ENCODE results near the gene TOB1. TPM values are rescaled to one million over a fixed set of nuclear protein-coding genes. Genes with fewer than 3 reads are reported as not detected.

TOB1 gene
- total and polyA plus RNA-seq, 9 of the 15 experiments (the other 6 are each of a cell fraction or from before 2014, with no cell fraction given): 4.8 to 63.7 (median 13.2) TPM

DNA sequence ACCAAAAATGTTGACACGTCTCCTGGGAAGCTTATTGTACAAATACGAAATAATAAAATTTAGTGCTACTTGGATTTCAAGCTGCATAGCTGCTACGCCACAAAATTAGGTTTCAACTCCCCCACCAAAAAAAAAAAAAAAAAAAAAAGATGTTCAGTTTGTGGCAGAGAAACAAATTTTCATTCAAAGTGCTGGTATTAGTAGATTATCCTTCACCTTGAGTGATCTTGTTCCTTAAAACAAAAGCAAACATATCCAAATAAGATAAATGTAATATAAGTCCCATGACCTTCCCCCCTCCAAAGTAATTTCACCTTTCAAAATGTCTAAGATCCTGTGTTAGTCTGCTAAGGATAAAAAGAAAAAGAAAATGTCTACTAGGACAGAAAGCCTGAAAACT lies 2.2 kb downstream of the TOB1 start (continued):
- TF ChIP-seq, protein P1, sequence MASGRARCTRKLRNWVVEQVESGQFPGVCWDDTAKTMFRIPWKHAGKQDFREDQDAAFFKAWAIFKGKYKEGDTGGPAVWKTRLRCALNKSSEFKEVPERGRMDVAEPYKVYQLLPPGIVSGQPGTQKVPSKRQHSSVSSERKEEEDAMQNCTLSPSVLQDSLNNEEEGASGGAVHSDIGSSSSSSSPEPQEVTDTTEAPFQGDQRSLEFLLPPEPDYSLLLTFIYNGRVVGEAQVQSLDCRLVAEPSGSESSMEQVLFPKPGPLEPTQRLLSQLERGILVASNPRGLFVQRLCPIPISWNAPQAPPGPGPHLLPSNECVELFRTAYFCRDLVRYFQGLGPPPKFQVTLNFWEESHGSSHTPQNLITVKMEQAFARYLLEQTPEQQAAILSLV (tag; IDR thresholded peaks at IDR 0.05): no peak
- TF ChIP-seq LCOR (CRISPR knock-in tag; IDR thresholded peaks at IDR 0.05) (no peak), SMAD2 (IDR thresholded peaks at IDR 0.05; ENCODE audit: low read depth, low read length) (no peak), BRF1 (IDR thresholded peaks at IDR 0.05; ENCODE audit: borderline replicate concordance, extremely low read depth, insufficient read length) (no peak), TARDBP (IDR thresholded peaks at IDR 0.05) (no peak), ZNF408 (CRISPR knock-in tag; IDR thresholded peaks at IDR 0.05; ENCODE audit: low read depth) (no peak), RBM34 (IDR thresholded peaks at IDR 0.05; ENCODE audit: borderline replicate concordance, insufficient read depth, low read length) (no peak), PRPF4 (IDR thresholded peaks at IDR 0.05; ENCODE audit: insufficient read depth, low read depth, low read length, poor library complexity, severe bottlenecking) (no peak)

DNA sequence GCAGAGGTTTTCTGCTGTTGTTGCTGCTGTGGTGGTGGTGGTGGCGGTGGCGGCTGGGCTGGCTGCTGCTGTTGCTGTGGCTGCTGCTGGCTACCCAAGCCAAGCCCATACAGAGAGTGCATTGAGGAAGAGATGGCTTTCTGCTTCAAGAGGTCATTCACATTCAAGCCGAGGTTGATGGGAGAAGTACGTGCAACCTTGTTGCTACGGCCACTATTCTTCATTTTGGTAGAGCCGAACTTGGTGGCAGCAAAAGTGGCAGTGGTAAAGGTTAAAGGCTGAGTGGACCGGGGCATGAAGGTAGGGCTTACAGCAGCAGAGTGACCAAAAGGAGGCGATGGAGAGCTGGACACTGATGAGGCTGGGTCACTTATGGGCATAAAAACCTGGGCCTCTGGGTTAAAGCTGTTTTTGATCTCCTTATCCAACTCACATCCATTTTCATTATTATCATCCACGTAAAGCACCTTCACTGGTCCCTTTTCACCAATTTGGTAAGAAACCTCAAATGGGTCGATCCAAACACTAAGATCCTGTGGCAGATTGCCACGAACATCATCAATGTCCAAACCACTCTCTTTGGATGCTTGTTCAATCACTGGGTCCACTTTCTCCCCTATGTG lies 2.8 kb downstream of the TOB1 start:
- H3K9me1 ChIP-seq (ENCODE audit: control insufficient read depth, insufficient read depth, low read length): no peaks in the 10 kb centered on the region
- peaks cover 12% of the 10 kb centered on the region for H4K20me1 ChIP-seq (replicated peaks; ENCODE audit: control insufficient read depth, insufficient read depth, low read length)
- peaks cover 7 to 13% of the 10 kb centered on the region in 2 experiments; a peak in 4 of 5 replicates for H3K4me1 ChIP-seq (replicated peaks in 1 of 2; ENCODE audit: control insufficient read depth in 2 of 2, insufficient read depth in 2 of 2, low read length in 2 of 2)
- no peak overlapping the region for H3K4me3 ChIP-seq
- in situ Hi-C loops (cut with MboI) (loop anchor here (5.0 to 10.0 kb wide), 2 partner anchors 89 to 291 kb away; partner anchors contain the start of gene NME1), intact Hi-C loops (cut with micrococcal nuclease) (loop anchor here (1.0 kb wide), 1 partner anchor 87 kb away; no protein-coding TSS in a partner anchor)
- no peak overlapping the region for H2AFZ ChIP-seq (ENCODE audit: low read depth, low read length)
- no peaks in the 10 kb centered on the region for H3K27me3 ChIP-seq (ENCODE audit: control insufficient read depth in 2 of 2, insufficient read depth in 2 of 2, low read length in 2 of 2)
- no peak overlapping the region for H3K9ac ChIP-seq (ENCODE audit: insufficient read depth in 1 of 2, low read depth in 2 of 2, low read length in 2 of 2)
- 75% methylated on average over 11 of the region's 11 CpGs for WGBS (ENCODE audit: insufficient coverage, low coverage, missing lambda C conversion rate)
- H3K36me3 ChIP-seq (ENCODE audit: control insufficient read depth, insufficient read depth, low read length): peaks cover 26% of the 10 kb centered on the region
- no peak overlapping the region for H3K27ac ChIP-seq (ENCODE audit: extremely low read depth, low read depth, low read length)
- H3K9me3 ChIP-seq (replicated peaks; ENCODE audit: control insufficient read depth, insufficient read depth, low read depth, low read length): no peaks in the 10 kb centered on the region
- H3K4me2 ChIP-seq (ENCODE audit: insufficient read depth, low read length): no peak overlapping the region; the same call in none of the 2 replicates
- ChIA-PET CTCF (ENCODE audit: low intra/inter-chr PET ratio) (interaction anchor here (0.8 to 2.2 kb wide), 2 partner anchors 87 to 92 kb away, joined by 3 to 11 read pairs; no protein-coding TSS in a partner anchor), POLR2A (interaction anchor here (0.5 to 7.7 kb wide), 14 partner anchors 12 to 696 kb away, joined by 3 to 207 read pairs (median 4); no protein-coding TSS in a partner anchor)
- DNase-seq (ENCODE audit: extremely low read depth in 1 of 4, low spot score in 3 of 4) (peak in 1 of 4 experiments; percentile 63), FAIRE-seq (no peak), ATAC-seq (no peak)
- no TSS peak for BruUV-seq (replicated peaks)
- peaks cover 40% of the 10 kb centered on the region for H3K79me2 ChIP-seq (ENCODE audit: control insufficient read depth, insufficient read depth, low read length)
- TF ChIP-seq, protein P2, sequence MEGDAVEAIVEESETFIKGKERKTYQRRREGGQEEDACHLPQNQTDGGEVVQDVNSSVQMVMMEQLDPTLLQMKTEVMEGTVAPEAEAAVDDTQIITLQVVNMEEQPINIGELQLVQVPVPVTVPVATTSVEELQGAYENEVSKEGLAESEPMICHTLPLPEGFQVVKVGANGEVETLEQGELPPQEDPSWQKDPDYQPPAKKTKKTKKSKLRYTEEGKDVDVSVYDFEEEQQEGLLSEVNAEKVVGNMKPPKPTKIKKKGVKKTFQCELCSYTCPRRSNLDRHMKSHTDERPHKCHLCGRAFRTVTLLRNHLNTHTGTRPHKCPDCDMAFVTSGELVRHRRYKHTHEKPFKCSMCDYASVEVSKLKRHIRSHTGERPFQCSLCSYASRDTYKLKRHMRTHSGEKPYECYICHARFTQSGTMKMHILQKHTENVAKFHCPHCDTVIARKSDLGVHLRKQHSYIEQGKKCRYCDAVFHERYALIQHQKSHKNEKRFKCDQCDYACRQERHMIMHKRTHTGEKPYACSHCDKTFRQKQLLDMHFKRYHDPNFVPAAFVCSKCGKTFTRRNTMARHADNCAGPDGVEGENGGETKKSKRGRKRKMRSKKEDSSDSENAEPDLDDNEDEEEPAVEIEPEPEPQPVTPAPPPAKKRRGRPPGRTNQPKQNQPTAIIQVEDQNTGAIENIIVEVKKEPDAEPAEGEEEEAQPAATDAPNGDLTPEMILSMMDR (IDR thresholded peaks at IDR 0.05 in 2 of 3, conservative IDR thresholded peaks at IDR 0.05 in 1 of 3; ENCODE audit: insufficient read depth in 2 of 3, low read depth in 1 of 3, low read length in 3 of 3): peak; percentile 62 to 82 (median 75)
- TF ChIP-seq BRD9 (IDR thresholded peaks at IDR 0.05; ENCODE audit: low read depth, partially characterized antibody) (peak; percentile 31), IFI16 (CRISPR knock-in tag; IDR thresholded peaks at IDR 0.05) (no peak), ZNF766 (CRISPR knock-in tag; conservative IDR thresholded peaks at IDR 0.05) (no peak), RAD21 (CRISPR knock-in tag; conservative IDR thresholded peaks at IDR 0.05 in 1 of 2, IDR thresholded peaks at IDR 0.05 in 1 of 2) (peak; percentile 72 to 79), ZNF212 (CRISPR knock-in tag; IDR thresholded peaks at IDR 0.05) (no peak)

Measured in K562 (cell line).